ENCODE data around the gene DDTL.
"Not testable (repeated sequence)": the region's sequence is repeated elsewhere in the genome, so short reads cannot be mapped to it uniquely, and the experiment has no call there.

Gene DDTL

DNA sequence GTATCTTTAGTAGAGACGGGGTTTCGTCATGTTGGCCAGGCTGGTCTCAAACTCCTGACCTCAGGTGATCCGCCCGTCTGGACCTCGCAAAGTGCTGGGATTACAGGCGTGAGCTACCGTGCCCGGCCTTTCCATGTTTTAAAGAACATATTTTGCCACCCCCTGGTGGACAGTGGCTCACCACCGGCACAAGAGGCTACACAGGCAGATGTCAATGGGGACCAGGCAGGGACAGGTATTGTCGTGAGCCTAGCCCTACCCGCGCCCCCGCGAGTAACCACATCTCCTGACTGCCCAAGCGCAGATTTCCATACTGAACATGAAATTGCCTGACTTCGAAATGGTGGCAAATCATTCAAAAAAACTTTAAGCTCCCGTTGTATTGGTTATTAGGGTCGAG, 594 bp upstream of the DDTL start:
- H3K4me3 ChIP-seq, H3K27ac ChIP-seq: not testable (repeated sequence)

DNA sequence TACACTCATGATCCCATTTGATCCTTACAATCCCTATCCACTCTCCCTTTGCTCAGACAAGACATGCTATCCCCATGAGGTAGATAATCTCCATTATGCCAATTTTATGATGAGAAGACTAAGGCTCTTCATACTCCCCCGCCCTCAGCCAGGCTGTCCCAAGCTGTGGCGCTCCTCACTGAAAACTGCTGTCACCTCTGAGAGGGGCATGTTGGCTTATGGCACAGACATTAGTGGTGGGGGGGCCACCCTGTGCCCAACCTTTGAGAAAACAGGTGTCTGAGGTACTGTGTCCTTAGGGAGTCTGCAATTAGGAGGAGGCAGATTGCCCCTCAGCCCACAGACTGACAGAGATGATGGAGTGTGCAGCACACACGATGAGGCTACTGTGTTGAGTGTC, 2.4 kb downstream of the DDTL start:
- no peak overlapping the region for H3K4me3 ChIP-seq
- no peak overlapping the region for H3K27ac ChIP-seq

DNA sequence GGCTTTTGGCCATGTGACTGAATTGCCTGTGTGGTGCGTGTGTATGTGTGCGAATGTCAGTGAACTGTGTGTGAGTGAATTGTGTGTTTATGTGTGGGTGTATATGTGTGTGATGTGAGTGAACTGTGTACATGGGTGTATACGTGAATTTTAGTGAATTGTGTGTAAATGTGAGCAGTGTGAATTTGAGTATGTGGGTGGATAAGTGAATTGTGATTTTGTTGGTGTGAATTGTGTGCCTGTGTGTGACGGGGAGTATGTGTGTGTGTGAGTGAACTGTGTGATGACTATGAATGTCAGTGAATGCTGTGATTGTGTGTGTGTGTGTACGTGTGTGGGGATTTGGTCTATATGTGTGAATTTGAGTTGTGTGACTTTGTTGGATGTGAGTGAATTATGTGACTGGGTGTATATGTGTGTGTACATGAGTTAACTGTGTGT, 3.5 kb downstream of the DDTL start:
- no peak overlapping the region for H3K27ac ChIP-seq
- H3K4me3 ChIP-seq = no peak overlapping the region

DNA sequence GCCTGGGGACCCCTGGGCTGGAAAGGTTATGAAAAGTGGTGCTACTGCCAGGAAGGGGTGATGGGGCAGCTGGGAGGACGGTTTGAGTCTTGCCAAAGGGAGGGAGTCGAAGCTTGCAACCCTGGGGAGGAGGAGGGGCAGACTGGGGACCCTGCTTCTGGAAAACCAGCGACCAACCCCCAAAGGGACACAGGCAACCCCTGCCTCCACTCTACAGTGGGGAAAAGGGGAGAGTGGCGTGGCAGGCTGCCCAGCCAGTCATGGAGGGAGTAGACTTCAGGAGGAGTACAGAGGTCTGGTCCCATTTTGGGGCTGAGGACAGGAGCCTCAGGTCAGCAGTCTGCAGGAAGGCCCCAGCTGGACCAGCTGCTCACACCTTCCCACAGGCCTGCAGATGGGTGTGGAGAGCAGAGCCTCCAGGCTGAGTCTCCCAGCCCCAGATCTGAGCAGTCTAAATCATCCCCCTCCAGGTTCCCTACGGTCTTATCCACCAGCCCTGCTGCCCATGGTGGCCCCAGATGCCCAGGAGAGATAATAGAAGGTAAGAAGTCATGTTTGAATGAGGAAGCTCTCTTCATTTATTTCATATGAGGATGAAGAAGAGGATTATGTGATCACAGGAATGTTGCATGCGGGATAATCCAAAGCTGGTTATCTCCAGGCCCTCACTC, 4.3 kb downstream of the DDTL start:
- Histone ChIP-seq H3K4me3 (no peak overlapping the region), H3K27ac (no peak overlapping the region)

DNA sequence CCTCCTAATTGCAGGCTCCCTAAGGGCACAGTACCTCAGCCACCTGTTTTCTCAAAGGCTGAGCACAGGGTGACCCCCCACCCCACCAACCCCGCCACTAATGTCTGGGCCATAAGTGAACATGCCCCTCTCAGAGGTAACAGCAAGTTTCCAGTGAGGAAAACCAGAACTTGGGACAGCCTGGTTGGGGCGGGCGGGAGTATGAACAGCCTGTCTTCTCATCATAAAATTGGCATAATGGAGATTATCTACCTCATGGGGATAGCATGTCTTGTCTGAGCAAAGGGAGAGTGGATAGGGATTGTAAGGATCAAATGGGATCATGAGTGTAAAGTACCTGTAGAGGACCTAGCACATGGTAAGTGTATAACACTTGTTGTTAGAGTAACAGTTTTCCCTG, 5.2 kb downstream of the DDTL start:
- not testable (repeated sequence) for H3K4me3 ChIP-seq, H3K27ac ChIP-seq

DNA sequence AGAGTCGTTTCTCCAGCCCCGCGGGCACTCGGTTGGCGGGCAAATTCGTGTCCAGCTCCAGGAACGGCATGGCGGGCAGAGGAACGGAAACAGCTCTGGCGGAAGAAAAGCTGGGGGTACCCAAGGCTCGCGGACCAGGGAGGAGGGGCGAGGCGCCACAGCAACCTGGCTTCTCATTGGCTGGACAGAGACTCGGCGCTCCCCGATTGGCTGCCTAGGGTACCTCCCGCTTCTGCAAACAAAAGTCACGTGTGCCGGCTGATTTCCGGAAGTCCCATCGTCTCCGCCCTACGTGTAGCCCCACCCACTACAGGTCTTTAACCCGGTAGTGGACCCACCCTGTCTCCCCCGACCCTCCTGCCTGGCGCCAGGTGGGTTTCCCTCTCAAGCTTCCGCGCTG, 7.7 kb downstream of the DDTL start, which contains the start of gene DDT:
DDT (minus strand) TSS at position 97 of the 400 bp plus-strand sequence; CDS start at position 70, 27 bp downstream.
- not testable (repeated sequence) for H3K27ac ChIP-seq, H3K4me3 ChIP-seq

DNA sequence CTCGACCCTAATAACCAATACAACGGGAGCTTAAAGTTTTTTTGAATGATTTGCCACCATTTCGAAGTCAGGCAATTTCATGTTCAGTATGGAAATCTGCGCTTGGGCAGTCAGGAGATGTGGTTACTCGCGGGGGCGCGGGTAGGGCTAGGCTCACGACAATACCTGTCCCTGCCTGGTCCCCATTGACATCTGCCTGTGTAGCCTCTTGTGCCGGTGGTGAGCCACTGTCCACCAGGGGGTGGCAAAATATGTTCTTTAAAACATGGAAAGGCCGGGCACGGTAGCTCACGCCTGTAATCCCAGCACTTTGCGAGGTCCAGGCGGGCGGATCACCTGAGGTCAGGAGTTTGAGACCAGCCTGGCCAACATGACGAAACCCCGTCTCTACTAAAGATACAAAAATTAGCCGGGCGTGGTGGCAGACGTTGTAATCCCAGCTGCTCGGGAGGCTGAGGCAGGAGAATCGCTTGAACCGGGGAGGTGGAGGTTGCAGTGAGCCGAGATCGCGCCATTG, 8.2 kb downstream of the DDTL start:
- H3K27ac ChIP-seq, H3K4me3 ChIP-seq: not testable (repeated sequence)

DNA sequence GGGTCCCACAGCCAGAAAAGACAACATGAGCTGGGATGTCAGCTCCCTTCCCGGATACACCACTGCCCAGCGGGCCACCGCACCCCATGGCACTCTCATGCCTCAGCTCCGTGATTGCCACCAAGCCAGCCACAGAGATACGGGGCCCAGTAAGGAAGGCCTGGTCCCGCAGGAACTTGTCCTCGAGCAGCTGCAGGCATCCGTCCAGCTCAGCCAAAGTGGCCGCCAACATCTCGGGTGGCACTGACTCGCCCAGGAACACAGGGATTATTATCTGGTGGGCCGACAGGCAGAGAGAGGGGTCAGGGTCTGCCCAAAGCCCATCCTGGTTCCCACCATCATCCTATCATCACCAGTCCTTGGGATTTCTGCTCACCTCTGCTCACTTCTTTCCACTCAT, 10.6 kb downstream of the DDTL start:
- H3K27ac ChIP-seq, H3K4me3 ChIP-seq: not testable (repeated sequence)

DNA sequence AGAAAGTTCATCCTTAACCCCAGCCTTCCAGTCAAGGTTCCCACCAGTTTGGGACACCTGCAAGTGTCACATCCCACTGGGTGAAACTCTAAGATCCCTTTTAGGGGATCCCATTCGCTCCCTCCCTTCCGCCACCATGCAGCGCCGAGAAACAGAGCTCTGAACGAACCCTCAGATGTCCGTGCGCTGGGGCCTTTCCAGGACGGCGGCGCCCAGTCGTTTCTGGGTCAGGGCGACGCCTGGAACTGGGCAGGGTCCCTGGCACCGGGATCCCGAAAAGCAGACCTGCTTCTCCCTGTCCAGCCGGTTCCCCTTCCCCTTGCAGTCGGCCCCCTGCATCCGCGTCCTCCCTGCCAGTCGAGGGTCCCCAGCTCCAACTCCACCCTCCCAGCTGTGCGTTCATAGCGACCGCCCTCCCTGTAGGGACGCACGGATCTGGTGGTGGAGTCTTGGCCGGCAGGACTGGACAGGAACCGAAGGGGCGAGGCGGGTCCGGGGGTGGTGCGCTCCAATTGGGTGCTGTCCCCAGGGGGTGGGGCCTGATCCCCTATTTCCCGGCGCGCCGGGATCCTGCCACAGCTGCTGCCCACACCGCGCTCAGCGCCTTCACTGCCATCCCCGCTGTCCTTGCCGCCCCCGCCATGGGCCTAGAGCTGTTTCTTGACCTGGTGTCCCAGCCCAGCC, 13.0 kb downstream of the DDTL start, which contains the start of gene GSTT2:
GSTT2 (plus strand) TSS at position 578 of the 684 bp plus-strand sequence.
- H3K4me3 ChIP-seq = not testable (repeated sequence)

DNA sequence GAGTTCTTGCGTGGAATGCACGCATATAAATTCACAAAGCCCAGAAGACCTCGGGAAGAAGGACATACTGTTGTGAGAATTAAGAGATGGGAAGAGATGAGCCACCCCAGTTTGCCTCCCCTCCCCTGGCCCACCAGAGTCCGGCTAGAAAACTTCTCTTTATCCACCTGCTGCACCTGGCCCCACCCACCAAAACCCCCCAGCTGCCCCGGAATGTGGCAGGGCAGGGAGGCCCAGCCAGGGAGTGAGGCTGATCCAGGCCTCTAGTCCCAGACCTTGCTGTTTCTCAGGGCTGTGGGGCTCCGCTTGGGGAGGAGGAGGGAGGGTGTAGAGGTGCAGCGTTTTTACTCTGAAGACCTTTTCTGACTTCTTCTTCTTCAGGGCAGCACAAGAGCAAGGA, 13.9 kb downstream of the DDTL start:
- not testable (repeated sequence) for H3K27ac ChIP-seq, H3K4me3 ChIP-seq

More for the DNA sequence above, 13.0 kb downstream of the DDTL start, which contains the start of gene GSTT2:
- H3K27ac ChIP-seq = not testable (repeated sequence)

DNA sequence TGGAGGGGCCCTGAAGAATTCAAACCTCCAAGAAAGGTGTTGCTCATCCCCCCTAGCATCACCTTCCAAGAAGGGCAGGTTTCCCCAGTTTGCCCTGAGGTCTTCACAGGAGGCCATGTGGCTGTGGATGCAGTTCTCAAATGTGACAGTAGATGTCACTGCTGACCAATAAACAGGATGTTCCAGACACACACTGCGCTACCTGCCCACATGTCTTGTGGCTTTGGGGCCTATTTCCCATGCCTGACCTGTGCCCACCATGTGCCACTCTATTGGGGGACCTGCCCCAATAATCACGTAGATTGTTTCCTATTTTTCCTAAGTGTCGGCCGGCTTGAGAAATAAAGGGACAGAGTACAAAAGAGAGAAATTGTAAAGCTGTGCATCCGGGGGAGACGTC, 17.7 kb downstream of the DDTL start:
- Histone ChIP-seq H3K4me3 (no peak overlapping the region), H3K27ac (no peak overlapping the region)

DNA sequence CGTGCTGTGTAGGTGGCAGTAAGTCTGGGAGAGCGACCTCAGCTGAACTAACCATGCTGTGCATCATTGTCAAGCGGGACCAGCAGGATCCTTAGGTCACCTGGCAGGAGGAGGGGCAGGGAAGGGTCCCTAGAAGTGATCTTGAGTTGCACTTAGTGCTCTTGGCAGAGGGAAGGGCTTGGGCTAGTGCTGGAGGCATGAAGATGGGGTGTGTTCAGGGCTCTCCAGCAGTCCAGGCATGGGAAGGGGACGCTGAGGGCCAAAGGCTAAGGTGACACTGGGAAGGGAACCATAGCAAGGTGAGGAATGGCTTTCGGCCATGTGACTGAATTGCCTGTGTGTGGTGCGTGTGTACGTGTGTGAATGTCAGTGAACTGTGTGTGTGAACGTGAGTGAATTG, 19.4 kb downstream of the DDTL start:
- not testable (repeated sequence) for H3K4me3 ChIP-seq, H3K27ac ChIP-seq

DNA sequence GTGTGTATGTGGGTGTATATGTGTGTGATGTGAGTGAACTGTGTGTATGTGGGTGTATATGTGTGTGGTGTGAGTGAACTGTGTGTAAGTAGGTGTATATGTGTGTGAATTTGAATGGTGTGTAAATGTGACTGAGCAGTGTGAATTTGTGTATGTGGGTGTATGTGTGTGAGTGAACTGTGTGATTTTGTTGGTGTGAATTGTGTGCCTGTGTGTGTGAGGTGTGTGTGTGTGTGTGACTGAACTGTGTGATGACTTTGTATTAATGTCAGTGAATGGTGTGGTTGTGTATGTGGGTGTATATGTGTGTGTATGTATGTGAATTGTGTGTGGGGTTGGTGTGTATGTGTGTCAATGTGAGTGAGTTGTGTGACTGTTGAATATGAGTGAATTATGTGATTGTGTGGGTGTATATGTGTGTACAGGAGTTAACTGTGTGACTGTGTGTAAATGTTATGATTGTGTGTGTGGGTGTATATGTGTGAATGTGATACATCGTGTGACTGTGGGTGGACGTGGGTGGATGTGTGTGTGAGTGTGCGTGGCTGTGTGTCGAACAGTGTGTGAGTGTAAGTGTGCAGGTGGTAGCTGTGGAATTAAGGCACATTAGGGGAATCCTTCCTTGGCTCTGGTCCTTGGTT, 20.0 kb downstream of the DDTL start:
- not testable (repeated sequence) for H3K27ac ChIP-seq, H3K4me3 ChIP-seq

DNA sequence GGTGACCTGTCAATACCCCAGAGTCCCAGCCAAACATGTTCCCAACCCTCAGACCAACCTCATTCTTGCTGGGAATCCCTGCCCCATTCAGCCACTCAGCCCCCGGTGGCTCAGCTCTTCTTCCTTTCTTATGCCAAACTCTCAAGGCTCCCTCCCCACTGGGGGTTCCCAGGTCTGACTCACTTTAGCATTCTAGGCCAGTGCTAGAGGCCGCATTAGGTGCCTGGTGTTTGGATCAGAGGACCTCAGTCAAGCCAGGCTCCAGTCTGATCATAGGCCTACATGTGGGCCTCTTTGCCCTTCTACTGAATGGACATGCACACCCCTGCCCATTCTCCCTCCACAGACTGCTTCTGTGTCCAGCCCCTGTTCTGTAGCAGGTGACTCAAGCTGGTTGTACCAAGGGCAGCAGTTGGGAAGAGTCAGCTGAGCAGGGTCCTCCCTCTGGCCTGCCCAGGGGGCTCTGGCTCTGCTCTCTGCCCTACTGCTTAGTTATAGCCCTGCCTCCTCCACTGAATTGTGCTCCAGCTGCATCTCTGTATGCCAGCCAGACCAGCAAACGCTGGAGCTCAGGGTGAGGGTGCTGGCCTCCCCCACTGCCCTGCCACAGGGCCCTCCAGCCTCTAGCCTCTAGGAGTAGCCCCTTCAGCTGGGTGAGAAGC, 23.0 kb downstream of the DDTL start:
- not testable (repeated sequence) for H3K27ac ChIP-seq, H3K4me3 ChIP-seq

DNA sequence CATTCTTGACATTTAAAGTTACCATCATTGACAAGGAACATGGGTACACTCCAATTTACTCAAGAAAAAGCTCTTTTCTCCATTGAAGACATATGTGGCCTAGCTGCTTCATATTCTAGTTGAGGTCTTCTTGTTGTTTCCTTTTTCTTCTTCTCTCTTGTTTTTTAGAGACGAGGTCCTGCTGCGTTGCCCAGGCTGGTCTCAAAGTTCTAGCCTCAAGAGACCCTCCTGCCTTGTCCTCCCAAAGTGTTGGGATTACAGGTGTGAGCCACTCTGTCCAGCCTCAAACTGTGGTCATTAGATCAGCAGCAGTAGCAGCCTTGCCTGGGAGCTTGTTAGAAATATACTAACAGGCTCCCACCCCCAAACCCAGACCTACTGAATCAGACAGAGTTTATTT, 26.4 kb downstream of the DDTL start:
- H3K4me3 ChIP-seq, H3K27ac ChIP-seq: not testable (repeated sequence)

DNA sequence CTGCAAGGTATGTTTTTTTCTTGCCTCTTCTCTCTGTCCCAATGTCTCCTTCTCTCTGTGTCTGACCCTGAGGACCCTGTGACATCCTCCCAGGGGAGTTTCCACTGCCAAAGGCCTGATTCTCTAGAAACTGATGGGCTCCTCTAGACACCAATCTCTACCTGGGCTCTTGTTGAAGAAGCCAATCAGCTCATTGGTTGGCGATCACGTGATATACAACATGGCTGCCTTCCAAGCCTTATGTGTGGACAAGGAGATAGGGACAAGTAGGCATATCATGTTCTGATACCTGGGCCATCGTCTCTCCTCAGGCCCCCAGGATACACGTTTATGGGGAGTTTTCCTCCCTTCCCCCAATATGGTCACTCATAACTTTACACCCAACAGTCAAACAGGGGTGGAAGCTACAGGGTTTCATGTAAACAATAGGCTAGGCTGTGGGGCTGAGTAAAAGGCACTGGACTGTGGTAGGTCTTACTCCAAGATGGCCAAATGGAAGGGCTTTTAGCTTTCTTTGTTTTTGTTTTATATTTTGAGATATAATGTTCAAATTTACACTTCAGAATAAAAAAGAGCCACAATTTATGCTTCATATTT, 27.0 kb downstream of the DDTL start:
- H3K4me3 ChIP-seq, H3K27ac ChIP-seq: not testable (repeated sequence)

DNA sequence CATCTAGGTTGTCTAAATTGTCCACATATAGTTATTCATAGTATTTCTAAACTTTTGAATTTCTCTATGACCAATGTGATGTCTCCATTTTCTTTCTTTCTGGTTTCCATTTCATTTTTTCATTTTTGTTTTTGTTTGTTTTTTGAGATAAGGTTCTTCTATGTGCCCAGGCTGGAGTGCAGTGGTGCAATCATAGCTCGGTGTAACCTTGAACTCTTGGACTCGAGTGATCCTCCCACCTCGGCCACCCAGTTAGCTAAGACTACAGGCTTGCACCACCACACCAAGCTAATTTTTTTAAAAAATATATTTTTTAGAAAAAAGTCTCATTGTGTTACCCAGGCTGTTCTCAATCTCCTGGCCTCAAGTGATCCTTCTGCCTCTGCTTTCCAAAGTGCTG, 30.4 kb downstream of the DDTL start:
- no peak overlapping the region for H3K4me3 ChIP-seq
- H3K27ac ChIP-seq = no peak overlapping the region

DNA sequence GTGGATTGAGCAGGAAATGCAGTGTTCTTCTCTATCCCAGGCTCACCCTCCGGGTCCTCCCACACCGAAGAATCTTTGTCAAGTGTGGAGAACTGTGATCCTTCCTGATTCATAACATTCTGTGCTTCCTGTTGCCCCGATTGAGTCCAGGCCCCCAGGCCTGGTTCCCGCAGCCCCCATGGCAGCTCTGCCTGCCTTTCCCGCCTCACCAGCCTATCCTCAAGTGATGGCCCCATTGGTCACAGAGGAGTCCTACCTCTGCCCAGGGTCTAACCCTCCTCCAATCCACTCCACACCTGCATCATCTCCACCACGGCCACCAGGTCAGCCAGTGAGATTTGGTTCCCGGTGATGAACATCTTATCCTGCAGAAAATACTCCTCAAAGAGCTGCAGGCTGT, 33.1 kb downstream of the DDTL start:
- H3K4me3 ChIP-seq, H3K27ac ChIP-seq: not testable (repeated sequence)

DNA sequence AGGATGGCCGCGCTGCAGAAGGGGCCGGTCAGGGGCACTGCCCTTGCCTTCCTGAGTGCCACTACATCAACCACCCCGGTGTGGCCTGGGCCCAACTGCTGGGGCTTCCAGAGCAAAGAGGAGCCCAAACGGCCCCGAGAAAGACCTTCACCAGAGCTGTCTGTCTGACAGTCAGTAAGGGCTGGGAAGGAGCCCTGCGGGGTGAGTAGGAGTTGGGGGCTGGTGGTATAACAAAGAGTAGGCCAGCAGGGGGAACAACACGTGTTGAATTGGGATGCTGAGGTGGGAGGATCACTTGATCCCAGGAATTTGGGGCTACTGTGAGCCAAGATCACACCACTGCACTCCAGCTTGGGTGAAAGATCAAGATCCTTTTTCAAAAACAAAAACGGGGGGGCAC, 34.6 kb downstream of the DDTL start:
- no peak overlapping the region for H3K4me3 ChIP-seq

DNA sequence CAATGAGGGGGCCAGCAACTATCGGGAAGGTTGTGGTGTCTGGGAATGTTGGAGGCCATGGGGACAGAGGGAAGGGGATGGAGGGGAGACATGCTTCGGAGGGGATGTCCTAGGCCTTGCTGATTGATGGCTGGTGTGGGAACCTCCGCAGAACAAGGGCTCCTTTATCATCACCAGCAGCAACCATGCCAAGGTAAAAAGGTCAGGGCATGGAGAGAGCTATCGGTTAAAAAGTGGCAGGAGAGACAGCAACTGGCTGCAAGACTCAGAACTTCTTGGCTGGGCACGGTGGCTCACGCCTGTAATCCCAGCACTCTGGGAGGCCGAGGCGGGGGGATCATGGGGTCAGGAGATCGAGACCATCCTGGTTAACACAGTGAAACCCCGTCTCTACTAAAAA, 35.6 kb downstream of the DDTL start:
- Histone ChIP-seq H3K4me3 (no peak overlapping the region), H3K27ac (no peak overlapping the region)

More for the DNA sequence above, 34.6 kb downstream of the DDTL start:
- H3K27ac ChIP-seq = no peak overlapping the region

Measured in skin epidermis (tissue), 12 donors.